Peyer's patch (tissue), 4 donors: ENCODE data around the gene MIS12.

Experiments used
- CTCF ChIP-seq, 6 experiments: fragments of 450-650 bp in 4 of 6; fragments of 200-600 bp in 2 of 6; sonication (generic) in 1 of 6; IDR thresholded peaks; one replicate each; pipeline ENCODE4 v1.5.1; 2017 to 2019; ENCODE audit warnings: antibody characterized with exemption in 6 of 6, mild to moderate bottlenecking in 3 of 6, moderate library complexity in 1 of 6
- POLR2A ChIP-seq, 2 donors: fragments of 450-650 bp; IDR thresholded peaks; one replicate each; pipeline ENCODE4 v1.5.1; 2017; ENCODE audit warnings: antibody characterized with exemption in 2 of 2, mild to moderate bottlenecking in 2 of 2, moderate library complexity in 2 of 2

- TF ChIP-seq CTCF (IDR thresholded peaks at IDR 0.05) (no peak), POLR2A (IDR thresholded peaks at IDR 0.05) (no peak)
Measured at GRCh38 chr17:5466295-5466694, 20.1 kb upstream of the MIS12 start.
